GM12874 (cell line): ENCODE measurements around the gene ASS1.

Experiments used
- CTCF ChIP-seq: IDR thresholded peaks from 2 replicates; pipeline ENCODE4 v1.5.1; 2011; ENCODE audit warnings: low read depth, mild to moderate bottlenecking, control low read depth, low read length, moderate library complexity; ENCODE audit not compliant: insufficient read depth

ASS1 gene

DNA sequence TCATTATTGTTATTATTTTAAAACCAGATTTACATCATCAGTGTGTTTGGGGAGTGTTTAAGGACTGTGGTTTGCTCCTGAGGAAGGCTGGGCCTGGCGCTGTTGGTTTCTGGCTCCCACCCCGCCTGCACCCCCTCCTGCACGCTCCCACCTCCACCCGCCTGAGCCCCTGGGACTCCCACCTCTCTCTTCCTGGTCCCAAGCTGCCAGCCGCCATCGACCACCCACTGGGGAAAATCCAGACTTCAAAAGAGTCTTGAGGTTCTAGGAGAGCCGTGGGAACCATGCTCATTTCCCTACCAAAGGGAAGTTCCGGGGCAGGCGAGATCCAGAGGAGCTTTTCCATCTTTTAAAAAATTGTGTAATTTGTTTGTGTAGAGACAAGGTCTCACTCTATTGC is 99.6 kb downstream of the ASS1 start:
- no peak for TF ChIP-seq CTCF

- no peak for TF ChIP-seq CTCF
Measured at GRCh38 chr9:130548103-130548502, 103.3 kb downstream of the ASS1 start.

DNA sequence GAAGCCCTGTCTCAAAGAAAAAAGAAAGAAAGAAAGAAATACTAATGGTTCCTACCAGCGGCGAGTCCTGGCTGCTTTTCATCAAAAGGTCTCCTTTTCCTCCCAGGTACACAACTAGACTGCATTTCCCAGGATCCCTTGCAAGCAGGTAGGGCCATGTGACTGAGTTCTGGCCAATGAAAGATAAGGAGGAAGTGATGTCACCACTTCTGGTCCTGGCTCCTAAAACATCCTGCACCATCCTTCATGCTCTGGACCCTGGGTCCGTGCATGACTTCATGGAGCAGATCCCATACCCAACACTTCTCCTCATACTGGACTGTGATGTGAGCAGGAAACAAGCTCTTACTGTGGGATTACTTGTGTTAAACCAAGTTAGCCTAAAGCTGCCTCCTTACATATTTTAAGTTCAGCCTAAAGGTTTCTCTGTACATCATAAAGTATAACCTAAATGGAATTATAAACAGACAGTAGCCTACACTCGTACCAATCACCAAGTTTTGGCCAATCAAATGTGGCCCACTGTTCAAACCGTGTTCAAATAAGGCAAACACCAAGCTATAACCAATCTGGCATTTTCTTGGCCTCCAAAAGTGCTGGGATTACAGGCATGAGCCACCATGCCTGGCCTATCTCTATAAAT is 104.5 kb downstream of the ASS1 start:
- no peak for TF ChIP-seq CTCF
